ENCODE results near the gene HOXA9. TPM values are rescaled to one million over a fixed set of nuclear protein-coding genes. Genes with fewer than 3 reads are reported as not detected.

HOXA9 gene
- total RNA-seq, 1 experiment from 2014 or later, result 91.0 TPM

- Histone ChIP-seq H3K9me3 (ENCODE audit: control insufficient read depth in 1 of 2, insufficient read depth in 1 of 2, low read depth in 1 of 2, low read length in 2 of 2) (no peaks in the 10 kb centered on the region), H3K4me1 (ENCODE audit: control insufficient read depth in 1 of 2, insufficient read depth in 2 of 2, low read length in 2 of 2) (peaks cover 0 to 20% of the 10 kb centered on the region in 2 experiments; a peak in 3 of 4 replicates), H3K27ac (ENCODE audit: low read depth, low read length) (no peak overlapping the region), H3K4me3 (replicated peaks in 1 of 2; ENCODE audit: low read depth in 1 of 2, low read length in 2 of 2) (no peak overlapping the region), H2AFZ (ENCODE audit: low read depth, low read length, poor library complexity, severe bottlenecking) (no peak overlapping the region), H3K36me3 (ENCODE audit: control insufficient read depth in 1 of 2, insufficient read depth in 2 of 2, low read length in 2 of 2) (no peaks in the 10 kb centered on the region), H3K9me2 (ENCODE audit: insufficient read depth) (no peaks in the 10 kb centered on the region), H3K9ac (ENCODE audit: low read length) (no peak overlapping the region), H4K20me1 (ENCODE audit: insufficient read depth) (no peaks in the 10 kb centered on the region), H3K4me2 (ENCODE audit: low read length) (no peak overlapping the region), H3K27me3 (ENCODE audit: insufficient read depth, low read length) (no peaks in the 10 kb centered on the region), H3K79me2 (ENCODE audit: insufficient read depth, low read length) (no peaks in the 10 kb centered on the region)
- ATAC-seq, result no peak
- intact Hi-C loops (cut with micrococcal nuclease), result no loop called here
- RAD21 ChIA-PET (ENCODE audit: low non-redundant PET in 1 of 2, low total read pairs in 2 of 2, uncharacterized antibody in 2 of 2, unreplicated experiment in 2 of 2), result no interaction called here
- no peak for TF ChIP-seq EZH2phosphoT487 (IDR thresholded peaks at IDR 0.05; ENCODE audit: borderline replicate concordance)
- no peak for TF ChIP-seq MAX (IDR thresholded peaks at IDR 0.05)
- no peak for TF ChIP-seq RAD21 (IDR thresholded peaks at IDR 0.05; ENCODE audit: low read depth)
- no peak for TF ChIP-seq CEBPB (IDR thresholded peaks at IDR 0.05; ENCODE audit: low read depth)
- no peak for TF ChIP-seq SP1 (IDR thresholded peaks at IDR 0.05; ENCODE audit: low read depth)
- no peak for TF ChIP-seq FOSL1 (IDR thresholded peaks at IDR 0.05; ENCODE audit: low read depth)
- no peak for TF ChIP-seq SRF (IDR thresholded peaks at IDR 0.05; ENCODE audit: low read depth)
- no peak for TF ChIP-seq POLR2A (IDR thresholded peaks at IDR 0.05; ENCODE audit: borderline replicate concordance, extremely low read depth, insufficient read depth, insufficient read length)
- TF ChIP-seq ZNF274 (IDR thresholded peaks at IDR 0.05; ENCODE audit: low read depth, low read length), result no peak
- TF ChIP-seq POLR2AphosphoS5 (IDR thresholded peaks at IDR 0.05; ENCODE audit: low read depth, low read length), result no peak
- no peak for TF ChIP-seq EGR1 (IDR thresholded peaks at IDR 0.05; ENCODE audit: low read depth)
- TF ChIP-seq REST (IDR thresholded peaks at IDR 0.05; ENCODE audit: low read depth), result no peak
- TF ChIP-seq EZH2 (IDR thresholded peaks at IDR 0.05), result no peak
- TF ChIP-seq SIN3A (IDR thresholded peaks at IDR 0.05; ENCODE audit: low read depth), result no peak
- TF ChIP-seq ELF1 (IDR thresholded peaks at IDR 0.05; ENCODE audit: borderline replicate concordance, low read depth), result no peak
- no peak for TF ChIP-seq ZBTB33 (IDR thresholded peaks at IDR 0.05; ENCODE audit: extremely low read depth, insufficient replicate concordance, low read length)
- no peak for TF ChIP-seq CTCF (IDR thresholded peaks at IDR 0.05 in 2 of 3, conservative IDR thresholded peaks at IDR 0.05 in 1 of 3; ENCODE audit: borderline replicate concordance in 1 of 3, insufficient read depth in 1 of 3, low read depth in 2 of 3, low read length in 2 of 3)
- no peak for TF ChIP-seq YY1 (IDR thresholded peaks at IDR 0.05; ENCODE audit: extremely low read depth, insufficient replicate concordance, low read depth, low read length)
- TF ChIP-seq CBX3 (IDR thresholded peaks at IDR 0.05; ENCODE audit: low read depth), result no peak
- POLR2A ChIA-PET, result no interaction called here
- CTCF ChIA-PET, result no interaction called here
- DNase-seq (ENCODE audit: low read depth, low spot score), result no peak
- no TSS peak for BruUV-seq (replicated peaks)
These were observed 38.1 kb upstream of the HOXA9 start for GRCh38 chr7:27203365-27203953.
